ENCODE results near the gene DNAJC22. TPM values are rescaled to one million over a fixed set of nuclear protein-coding genes. Genes with fewer than 3 reads are reported as not detected.

DNAJC22 gene
- total RNA-seq, 1 donor: 1.1 TPM

- Histone ChIP-seq H3K79me2 (ENCODE audit: insufficient read depth, low read length) (peaks cover 48% of the 10 kb centered on the region), H3K27ac (ENCODE audit: low read depth, low read length) (no peak overlapping the region), H3K27me3 (ENCODE audit: insufficient read depth, low read length) (no peaks in the 10 kb centered on the region)
Measured at GRCh38 chr12:49389387-49389703, 42.7 kb downstream of the DNAJC22 start.

GRCh38 chr12:49397000-49397399 is 50.3 kb downstream of the DNAJC22 start:
- no peaks in the 10 kb centered on the region for H3K27me3 ChIP-seq (ENCODE audit: insufficient read depth, low read length)
- H3K36me3 ChIP-seq (ENCODE audit: insufficient read depth, low read length): no peaks in the 10 kb centered on the region
- H3K27ac ChIP-seq (ENCODE audit: low read depth, low read length): no peak overlapping the region
- H3K9me3 ChIP-seq (ENCODE audit: low read depth, low read length): no peaks in the 10 kb centered on the region
- peaks cover 39% of the 10 kb centered on the region for H4K20me1 ChIP-seq (ENCODE audit: insufficient read depth, low read length)
- H2AFZ ChIP-seq (ENCODE audit: low read length): no peak overlapping the region
- peaks cover 57% of the 10 kb centered on the region for H3K79me2 ChIP-seq (ENCODE audit: insufficient read depth, low read length)
- H3K4me2 ChIP-seq (ENCODE audit: insufficient read depth, low read length): no peak overlapping the region
- peaks cover 5% of the 10 kb centered on the region for H3K4me1 ChIP-seq (ENCODE audit: insufficient read depth, low read length)
- DNase-seq (ENCODE audit: insufficient read length, low spot score, missing footprints): no peak
- TF ChIP-seq CTCF (IDR thresholded peaks at IDR 0.05; ENCODE audit: extremely low read depth, low read depth, low read length): no peak
- H3K4me3 ChIP-seq (ENCODE audit: insufficient read depth, low read length): no peak overlapping the region

More at GRCh38 chr12:49389387-49389703, 42.7 kb downstream of the DNAJC22 start:
- TF ChIP-seq CTCF (IDR thresholded peaks at IDR 0.05; ENCODE audit: extremely low read depth, low read depth, low read length): no peak
- H3K4me3 ChIP-seq (ENCODE audit: insufficient read depth, low read length): no peak overlapping the region
- DNase-seq (ENCODE audit: insufficient read length, low spot score, missing footprints): no peak
- no peaks in the 10 kb centered on the region for H3K9me3 ChIP-seq (ENCODE audit: low read depth, low read length)
- no peak overlapping the region for H3K4me2 ChIP-seq (ENCODE audit: insufficient read depth, low read length)
- no peaks in the 10 kb centered on the region for H3K36me3 ChIP-seq (ENCODE audit: insufficient read depth, low read length)
- H2AFZ ChIP-seq (ENCODE audit: low read length): no peak overlapping the region
- peaks cover 17% of the 10 kb centered on the region for H4K20me1 ChIP-seq (ENCODE audit: insufficient read depth, low read length)
- no peaks in the 10 kb centered on the region for H3K4me1 ChIP-seq (ENCODE audit: insufficient read depth, low read length)

- no peak overlapping the region for H3K27ac ChIP-seq (ENCODE audit: low read depth, low read length)
- no peaks in the 10 kb centered on the region for H3K27me3 ChIP-seq (ENCODE audit: insufficient read depth, low read length)
- no peaks in the 10 kb centered on the region for H3K9me3 ChIP-seq (ENCODE audit: low read depth, low read length)
- no peak overlapping the region for H2AFZ ChIP-seq (ENCODE audit: low read length)
- H3K36me3 ChIP-seq (ENCODE audit: insufficient read depth, low read length): no peaks in the 10 kb centered on the region
- H3K4me2 ChIP-seq (ENCODE audit: insufficient read depth, low read length): no peak overlapping the region
- H3K79me2 ChIP-seq (ENCODE audit: insufficient read depth, low read length): peaks cover 68% of the 10 kb centered on the region
- H3K4me3 ChIP-seq (ENCODE audit: insufficient read depth, low read length): no peak overlapping the region
- H3K4me1 ChIP-seq (ENCODE audit: insufficient read depth, low read length): peaks cover 5% of the 10 kb centered on the region
- no peak for DNase-seq (ENCODE audit: insufficient read length, low spot score, missing footprints)
- H4K20me1 ChIP-seq (ENCODE audit: insufficient read depth, low read length): peaks cover 44% of the 10 kb centered on the region
- no peak for TF ChIP-seq CTCF (IDR thresholded peaks at IDR 0.05; ENCODE audit: extremely low read depth, low read depth, low read length)
Measured at GRCh38 chr12:49400304-49400703, 53.6 kb downstream of the DNAJC22 start.

Other genes starting within 250 kb of the DNAJC22 start
- 57.2 and 60.4 TPM in 2 replicates for gene LMBR1L, start 236.0 kb upstream of the DNAJC22 start, total RNA-seq
- 578 and 616 TPM in 2 replicates for gene TUBA1B, start 215.5 kb upstream of the DNAJC22 start, total RNA-seq
- 478 and 491 TPM in 2 replicates for gene TUBA1A, start 157.8 kb upstream of the DNAJC22 start, total RNA-seq
- 307 and 321 TPM in 2 replicates for gene TUBA1C, start 81.8 kb upstream of the DNAJC22 start, total RNA-seq
- gene PRPH, start 51.7 kb upstream of the DNAJC22 start, total RNA-seq: under 0.01 TPM in 1 of 2 replicates, not detected in the other
- 2.5 and 3.5 TPM in 2 replicates for gene TROAP, start 23.6 kb upstream of the DNAJC22 start, total RNA-seq
- gene C1QL4, start 9.7 kb upstream of the DNAJC22 start, total RNA-seq: 0.36 TPM in 1 of 2 replicates, not detected in the other
- gene SPATS2, start 20.6 kb downstream of the DNAJC22 start, total RNA-seq: 23.3 and 25.7 TPM in 2 replicates
- gene KCNH3, start 192.1 kb downstream of the DNAJC22 start, total RNA-seq: not detected in 2 replicates
- 51.0 and 56.5 TPM in 2 replicates for gene MCRS1, start 221.3 kb downstream of the DNAJC22 start, total RNA-seq

All from osteoblast (primary cell).